Measurements from ENCODE around the gene ASXL1. TPM values are rescaled to one million over a fixed set of nuclear protein-coding genes. Genes with fewer than 3 reads are reported as not detected.

The ASXL1 gene
- total and polyA plus RNA-seq, 8 donors: 9.0 to 185 (median 61.7) TPM

DNA sequence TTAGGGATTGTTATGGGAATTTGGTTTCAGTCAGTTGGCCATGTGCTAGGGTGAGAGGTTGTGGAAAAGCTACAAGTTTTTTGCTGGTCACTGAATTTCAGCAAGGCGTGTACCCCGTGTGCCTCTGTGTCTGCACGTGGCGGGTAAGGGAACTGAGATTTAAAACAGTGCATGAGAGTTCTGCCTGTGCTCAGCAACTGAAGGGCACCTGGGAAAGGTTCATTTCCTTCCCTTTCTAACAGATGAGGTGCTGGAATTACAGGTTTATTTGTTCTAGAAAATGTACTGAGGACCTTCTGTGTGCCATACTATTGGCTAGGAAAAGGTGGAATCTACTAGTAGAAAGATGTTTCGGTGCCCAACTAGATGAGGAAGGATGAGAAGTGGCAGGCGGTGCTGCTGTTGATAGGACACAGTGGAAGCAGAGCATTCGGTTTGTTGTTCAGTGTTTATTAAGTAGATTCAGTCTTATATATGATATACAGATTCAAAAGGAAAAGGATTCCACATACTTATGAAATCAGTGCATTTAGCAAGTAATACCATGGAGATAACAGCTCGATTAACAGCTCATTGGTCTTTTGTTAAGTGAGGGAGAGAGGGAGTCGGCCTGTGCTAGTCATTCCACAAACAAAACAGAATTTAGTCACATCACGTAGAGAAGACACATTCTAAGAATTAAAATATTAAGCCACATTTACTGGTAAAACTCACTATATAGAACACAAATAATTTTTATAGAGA lies 84.7 kb downstream of the ASXL1 start:
- H3K9me3 ChIP-seq: no peaks in the 10 kb centered on the region
- peaks cover 23 to 84% (median 79%) of the 10 kb centered on the region in 4 donors for H3K36me3 ChIP-seq
- WGBS, 5 donors: 63 to 72% (median 71%) methylated on average over 10 of the region's 10 CpGs
- peaks cover 0 to 32% (median 18%) of the 10 kb centered on the region in 4 donors for H3K4me1 ChIP-seq
- intact Hi-C loops (cut with DNase I; ENCODE audit: low total_unique reads): no loop called here
- TF ChIP-seq POLR2A (IDR thresholded peaks at IDR 0.05): no peak
- no peak for TF ChIP-seq EP300 (IDR thresholded peaks at IDR 0.05)
- no peak for TF ChIP-seq POLR2AphosphoS5 (IDR thresholded peaks at IDR 0.05)
- no peak for TF ChIP-seq CTCF (IDR thresholded peaks at IDR 0.05)
- no peak for DNase-seq
- H3K4me3 ChIP-seq: no peak overlapping the region
- H3K27me3 ChIP-seq: no peaks in the 10 kb centered on the region
- peak overlapping the region in 1 of 5 donors; percentile 10 for H3K27ac ChIP-seq

- TF ChIP-seq EP300 (IDR thresholded peaks at IDR 0.05) (no peak), POLR2AphosphoS5 (IDR thresholded peaks at IDR 0.05) (no peak), POLR2A (IDR thresholded peaks at IDR 0.05) (no peak), CTCF (IDR thresholded peaks at IDR 0.05) (no peak)
- intact Hi-C loops (cut with DNase I; ENCODE audit: low total_unique reads): no loop called here
- H3K4me3 ChIP-seq: no peak overlapping the region
- WGBS, 5 donors: 76 to 91% (median 81%) methylated on average over 3 of the region's 3 CpGs
- H3K27me3 ChIP-seq: no peaks in the 10 kb centered on the region
- H3K27ac ChIP-seq: peak overlapping the region in 1 of 5 donors; percentile 10
- no peaks in the 10 kb centered on the region for H3K9me3 ChIP-seq
- H3K36me3 ChIP-seq: peaks cover 17 to 84% (median 78%) of the 10 kb centered on the region in 4 donors
- peaks cover 6 to 39% (median 22%) of the 10 kb centered on the region in 4 donors for H3K4me1 ChIP-seq
- no peak for DNase-seq
These were observed 85.3 kb downstream of the ASXL1 start for GRCh38 chr20:32443386-32443974.

DNA sequence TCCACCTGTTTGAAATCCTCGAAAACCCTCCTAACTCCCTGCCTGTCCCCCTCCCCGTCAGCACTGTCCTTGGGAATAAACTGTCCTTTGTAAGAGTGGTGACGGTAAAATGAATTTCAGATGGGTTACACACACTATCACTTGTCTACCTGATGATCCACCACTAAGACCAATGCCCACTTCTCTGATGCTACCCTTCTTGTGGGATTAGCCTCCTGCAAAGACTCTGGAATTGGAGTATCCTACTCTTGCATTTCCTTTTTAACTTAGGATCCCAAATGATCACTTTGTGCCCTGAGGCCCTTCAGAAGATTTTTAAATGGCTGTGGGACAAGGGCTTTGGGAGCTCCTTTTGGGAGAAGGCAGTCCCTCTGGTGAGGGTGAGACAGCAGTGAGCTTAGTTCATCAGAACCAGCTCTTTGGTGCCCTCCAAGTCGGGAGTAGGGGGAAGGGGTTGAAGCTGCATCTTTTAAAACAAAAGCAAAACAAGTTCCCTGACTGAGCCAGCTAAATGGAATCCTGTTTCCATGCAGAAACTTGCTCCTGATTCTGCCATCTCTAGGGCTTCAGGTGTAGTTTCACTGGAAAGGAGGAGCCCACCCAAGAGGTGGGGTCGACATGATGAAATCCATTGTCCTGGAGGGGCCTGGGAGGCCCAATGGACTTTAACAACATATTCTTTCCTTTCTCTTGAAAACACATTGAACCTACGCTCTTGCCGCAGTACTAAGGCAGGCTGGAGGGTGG lies 86.5 kb downstream of the ASXL1 start:
- peaks cover 11 to 82% (median 74%) of the 10 kb centered on the region in 4 donors for H3K36me3 ChIP-seq
- DNase-seq: peak in 1 of 2 donors; percentile 15
- no peak overlapping the region for H3K4me3 ChIP-seq
- no peak overlapping the region for H3K27ac ChIP-seq
- peaks cover 7 to 51% (median 32%) of the 10 kb centered on the region in 4 donors for H3K4me1 ChIP-seq
- intact Hi-C loops (cut with DNase I; ENCODE audit: low total_unique reads): no loop called here
- H3K27me3 ChIP-seq: no peaks in the 10 kb centered on the region
- H3K9me3 ChIP-seq: no peaks in the 10 kb centered on the region
- no peak for TF ChIP-seq CTCF (IDR thresholded peaks at IDR 0.05)
- no peak for TF ChIP-seq POLR2A (IDR thresholded peaks at IDR 0.05)
- no peak for TF ChIP-seq EP300 (IDR thresholded peaks at IDR 0.05)
- 74 to 81% (median 77%) methylated on average over 7 of the region's 7 CpGs for WGBS, 5 donors

GRCh38 chr20:32445539-32446273 lies 87.6 kb downstream of the ASXL1 start:
- intact Hi-C loops (cut with DNase I; ENCODE audit: low total_unique reads): no loop called here
- H3K4me1 ChIP-seq: peaks cover 17 to 61% (median 33%) of the 10 kb centered on the region in 4 donors
- H3K36me3 ChIP-seq: peaks cover 15 to 84% (median 75%) of the 10 kb centered on the region in 4 donors
- no peak overlapping the region for H3K4me3 ChIP-seq
- DNase-seq: peak; percentile 20 to 78
- H3K9me3 ChIP-seq: no peaks in the 10 kb centered on the region
- TF ChIP-seq EP300 (IDR thresholded peaks at IDR 0.05): no peak
- TF ChIP-seq POLR2A (IDR thresholded peaks at IDR 0.05): no peak
- TF ChIP-seq POLR2AphosphoS5 (IDR thresholded peaks at IDR 0.05): no peak
- H3K27me3 ChIP-seq: no peaks in the 10 kb centered on the region
- H3K27ac ChIP-seq: peak overlapping the region in 2 of 5 donors; percentile 4 to 11
- WGBS, 5 donors: 47 to 60% (median 52%) methylated on average over 11 to 12 of the region's 12 CpGs

Data from stomach (tissue), 9 donors.